Heart left ventricle (tissue), 16 donors: ENCODE results near the gene ZBTB20. TPM values are rescaled to one million over a fixed set of nuclear protein-coding genes. Genes with fewer than 3 reads are reported as not detected.
A peak's percentile ranks its signal among the peaks of the same experiment; 100 is the strongest.

Experiments
- ATAC-seq, 4 donors: fragments of 200-7000 bp; cut with Tn5 transposase; one replicate each; pipeline ENCODE4 v1.9.1; 2020 to 2022; ENCODE audit warnings: moderate library complexity in 4 of 4, mild to moderate bottlenecking in 3 of 4, moderate number of reproducible peaks in 1 of 4
- DNase-seq, 5 donors: peaks; one replicate each; pipeline ENCODE4 v3.0.0-alpha.2; 2020
- H3K27ac ChIP-seq, 12 donors: fragments of 200-600 bp; sonication (generic) in 4 of 12; one replicate each; pipeline versions ENCODE4 v1.5.0 to v1.8.0; 2016 to 2022; ENCODE audit warnings: mild to moderate bottlenecking in 2 of 12
- H3K27me3 ChIP-seq, 9 donors: fragments of 200-600 bp; sonication (generic) in 2 of 9; one replicate each; pipeline versions ENCODE4 v1.5.1 to v1.8.0; 2016 to 2022; ENCODE audit warnings: mild to moderate bottlenecking in 3 of 9
- H3K36me3 ChIP-seq, 9 donors: fragments of 200-600 bp; sonication (generic) in 2 of 9; one replicate each; pipeline versions ENCODE4 v1.5.0 to v1.8.0; 2018 to 2022; ENCODE audit warnings: mild to moderate bottlenecking in 2 of 9
- H3K4me1 ChIP-seq, 12 donors: fragments of 200-600 bp; sonication (generic) in 4 of 12; one replicate each; pipeline versions ENCODE4 v1.5.0 to v1.8.0; 2016 to 2022; ENCODE audit warnings: mild to moderate bottlenecking in 3 of 12
- H3K4me3 ChIP-seq, 12 donors: fragments of 200-600 bp; sonication (generic) in 4 of 12; one replicate each; pipeline versions ENCODE4 v1.5.0 to v1.8.0; 2017 to 2022; ENCODE audit warnings: mild to moderate bottlenecking in 9 of 12, moderate library complexity in 4 of 12
- H3K9me3 ChIP-seq, 12 donors: fragments of 200-600 bp; sonication (generic) in 4 of 12; one replicate each; pipeline versions ENCODE4 v1.5.0 to v1.8.0; 2016 to 2022; ENCODE audit warnings: mild to moderate bottlenecking in 1 of 12
- POLR2A ChIP-seq, 2 donors: fragments of 450-650 bp; IDR thresholded peaks; one replicate each; pipeline ENCODE4 v1.6.1; 2017; ENCODE audit warnings: antibody characterized with exemption in 2 of 2, mild to moderate bottlenecking in 2 of 2, moderate library complexity in 2 of 2
- WGBS, 4 donors: extraction: QIAGEN DNeasy Blood & Tissue Kit in 2 of 4; methylation state at CpG; one replicate each; pipeline versions ENCODE4 v1.1.5 to v1.1.7; 2013 to 2018; 5-methylcytosine and 5-hydroxymethylcytosine counted together
- intact Hi-C, 10 donors: fragments of 100-400 bp; cut with DNase I; formaldehyde crosslinking; loops; one replicate each; pipeline versions ENCODE4 v1.11.1 to v1.14.2; 2022
- polyA plus RNA-seq, 2 donors: library from polyadenylated mRNA; stranded (reverse); fragments of 200-250 nt; gene quantifications; one replicate each; pipeline ENCODE4 v1.2.3, GENCODE V29; 2013
- total RNA-seq, 9 donors: library from RNA; depleted of rRNA in 2 of 9; stranded (reverse); fragments of >200 nt in 2 of 9; fragmentation: NEBNext Ultra II Directional in 3 of 9; extraction: Animal tissue kit (Norgen Biotek cat#: 25700) in 3 of 9; gene quantifications; one replicate each; pipeline versions ENCODE4 v1.1.0 to v1.2.4, GENCODE V29; 2016 to 2023
- TF ChIP-seq, protein P1 (sequence below), 12 donors: fragments of 200-600 bp; sonication (generic) in 4 of 12; IDR thresholded peaks; one replicate each; pipeline versions ENCODE4 v1.5.0 to v1.8.0; 2018 to 2022; ENCODE audit warnings: antibody characterized with exemption in 12 of 12, mild to moderate bottlenecking in 5 of 12
- donor health status: ischemic (EF 13 %, LVEDD 7.1; RV severe dilation, severe dysfunction).
- donor health status: healthy with polysubstance abuse.
- donor health status: DM: no; HTN: yes; CAD: no.
- donor health status: DM: no; HTN: no; CAD: no.
- donor health status: ischemic (EF 25% LVEDD 6.9; RV normal size, moderate dysfunction).
- donor health status: ischemic (EF 25% LVEDD 5.7; RV mildly dilated, moderate dysfunction).
- donor health status: healthy.
- donor health status: DM: yes; HTN: yes; CAD: no.
- donor health status: ischemic (EF 35%, LVEDD 5.7; RV mildly dilated, moderate dysfunction).
- donor health status: nonischemic (EF 11% LVEDD 7.7; RV severe dilation, severe dysfunction).
- donor health status: DM: yes; HTN: yes; CAD: no.
- donor health status: PGD.
- donor health status: ischemic (EF 29% LVEDD 5.4; RV normal size, mild dysfunction).
- donor health status: nonischemic (EF 23%, LVEDD 6.1; RV moderate dilation, normal function).

ZBTB20 gene
- total and polyA plus RNA-seq, 11 donors, result 6.2 to 109 (median 77.3) TPM

DNA sequence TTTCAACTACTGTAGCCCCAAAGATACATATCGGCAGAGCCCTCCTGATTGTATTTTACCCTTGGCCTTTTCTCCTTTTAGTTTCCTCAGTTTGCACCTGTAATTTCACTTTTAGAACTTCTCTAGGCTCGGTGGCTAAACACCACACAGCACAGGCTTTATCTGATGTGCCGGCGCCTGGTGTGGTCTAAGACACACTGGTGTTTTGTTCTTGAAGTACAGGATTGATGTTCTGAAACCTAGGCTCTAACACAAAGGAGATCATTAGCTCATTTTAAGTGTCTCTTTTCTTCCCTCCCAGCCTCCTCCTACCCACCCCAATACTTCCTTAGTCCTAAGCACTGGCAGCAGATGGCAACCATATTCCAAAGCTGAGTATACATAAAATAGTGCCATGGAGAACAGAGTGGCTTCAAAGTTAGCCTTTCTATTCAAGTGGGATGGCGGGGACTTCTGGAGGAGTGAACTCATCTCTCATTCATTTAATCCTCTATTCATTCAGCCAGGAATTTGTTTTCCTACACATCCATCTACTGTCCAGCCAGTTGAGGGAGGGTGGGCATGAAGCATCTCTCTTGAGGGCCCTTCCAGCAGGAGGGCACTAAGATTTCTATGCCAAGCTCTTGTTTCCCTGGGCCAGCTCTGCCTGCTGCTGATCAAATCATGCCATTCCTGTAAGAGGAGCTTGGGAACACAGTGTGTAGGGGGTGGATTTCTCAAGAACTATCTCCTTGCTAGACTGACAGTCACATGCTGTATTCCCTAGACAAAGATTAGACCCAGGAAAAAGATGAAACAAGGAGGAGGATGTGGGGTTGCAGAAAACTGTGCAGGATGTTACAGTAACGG, 782.1 kb downstream of the ZBTB20 start:
- ATAC-seq (peak in 3 of 4 donors; percentile 4 to 32 (median 31)), DNase-seq (no peak)
- Histone ChIP-seq H3K27ac (peak overlapping the region in 7 of 12 donors; percentile 47 to 76 (median 72)), H3K4me1 (peaks cover 0 to 47% (median 32%) of the 10 kb centered on the region in 12 donors), H3K4me3 (no peak overlapping the region), H3K9me3 (no peaks in the 10 kb centered on the region), H3K27me3 (no peaks in the 10 kb centered on the region), H3K36me3 (no peaks in the 10 kb centered on the region)
- intact Hi-C loops, result loop anchor here in 7 of 10 donors (5.0 to 10.0 kb wide), 4 partner anchors 720 to 802 kb away; no protein-coding TSS in a partner anchor
- 59 to 78% (median 65%) methylated on average over 6 of the region's 6 CpGs for WGBS, 4 donors
- TF ChIP-seq, protein P1, sequence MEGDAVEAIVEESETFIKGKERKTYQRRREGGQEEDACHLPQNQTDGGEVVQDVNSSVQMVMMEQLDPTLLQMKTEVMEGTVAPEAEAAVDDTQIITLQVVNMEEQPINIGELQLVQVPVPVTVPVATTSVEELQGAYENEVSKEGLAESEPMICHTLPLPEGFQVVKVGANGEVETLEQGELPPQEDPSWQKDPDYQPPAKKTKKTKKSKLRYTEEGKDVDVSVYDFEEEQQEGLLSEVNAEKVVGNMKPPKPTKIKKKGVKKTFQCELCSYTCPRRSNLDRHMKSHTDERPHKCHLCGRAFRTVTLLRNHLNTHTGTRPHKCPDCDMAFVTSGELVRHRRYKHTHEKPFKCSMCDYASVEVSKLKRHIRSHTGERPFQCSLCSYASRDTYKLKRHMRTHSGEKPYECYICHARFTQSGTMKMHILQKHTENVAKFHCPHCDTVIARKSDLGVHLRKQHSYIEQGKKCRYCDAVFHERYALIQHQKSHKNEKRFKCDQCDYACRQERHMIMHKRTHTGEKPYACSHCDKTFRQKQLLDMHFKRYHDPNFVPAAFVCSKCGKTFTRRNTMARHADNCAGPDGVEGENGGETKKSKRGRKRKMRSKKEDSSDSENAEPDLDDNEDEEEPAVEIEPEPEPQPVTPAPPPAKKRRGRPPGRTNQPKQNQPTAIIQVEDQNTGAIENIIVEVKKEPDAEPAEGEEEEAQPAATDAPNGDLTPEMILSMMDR (IDR thresholded peaks at IDR 0.05), result no peak
- TF ChIP-seq POLR2A (IDR thresholded peaks at IDR 0.05), result no peak

DNA sequence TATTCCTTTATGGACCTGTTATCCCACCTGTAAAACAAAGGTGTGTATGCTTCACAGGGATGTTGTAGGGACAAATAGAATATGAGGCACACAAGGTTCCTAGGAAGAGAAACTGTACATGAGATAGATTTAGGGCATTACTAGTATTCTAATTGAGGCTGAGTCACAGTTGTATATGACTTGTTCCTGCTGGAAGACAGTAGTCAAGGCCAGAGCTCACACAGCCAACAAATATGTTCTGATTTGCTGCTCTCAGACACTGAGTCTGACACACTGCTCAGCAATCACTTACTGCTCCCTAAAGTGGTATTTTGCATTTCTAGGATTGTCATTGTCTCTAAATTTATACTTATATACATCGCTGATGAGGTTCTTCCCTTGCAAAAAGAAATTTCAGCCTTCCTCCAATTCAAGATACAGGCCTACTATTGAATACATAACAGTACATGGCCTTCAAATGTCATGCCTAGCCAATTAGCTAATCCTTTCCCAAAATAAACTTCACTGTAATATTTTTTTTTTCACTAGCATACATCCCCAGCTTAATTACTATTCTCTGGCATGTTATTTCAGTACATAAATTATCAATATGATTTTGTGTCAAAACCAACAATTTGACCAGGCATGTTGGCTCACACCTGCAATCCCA, 783.4 kb downstream of the ZBTB20 start:
- ATAC-seq, result peak; percentile 75 to 89 (median 80)
- Histone ChIP-seq H3K4me1 (peaks cover 0 to 47% (median 32%) of the 10 kb centered on the region in 12 donors), H3K27ac (peak overlapping the region in 11 of 12 donors; percentile 46 to 80 (median 72)), H3K4me3 (no peak overlapping the region), H3K9me3 (no peaks in the 10 kb centered on the region), H3K36me3 (no peaks in the 10 kb centered on the region), H3K27me3 (no peaks in the 10 kb centered on the region)
- intact Hi-C loops, result loop anchor here in 7 of 10 donors (5.0 to 10.0 kb wide), 3 partner anchors 721 to 804 kb away; no protein-coding TSS in a partner anchor
- DNase-seq, result no peak
- no peak for TF ChIP-seq POLR2A (IDR thresholded peaks at IDR 0.05)
- TF ChIP-seq, protein P1 (IDR thresholded peaks at IDR 0.05), result no peak
- WGBS, 4 donors, result 23 to 43% (median 36%) methylated on average over 1 of the region's 1 CpG

DNA sequence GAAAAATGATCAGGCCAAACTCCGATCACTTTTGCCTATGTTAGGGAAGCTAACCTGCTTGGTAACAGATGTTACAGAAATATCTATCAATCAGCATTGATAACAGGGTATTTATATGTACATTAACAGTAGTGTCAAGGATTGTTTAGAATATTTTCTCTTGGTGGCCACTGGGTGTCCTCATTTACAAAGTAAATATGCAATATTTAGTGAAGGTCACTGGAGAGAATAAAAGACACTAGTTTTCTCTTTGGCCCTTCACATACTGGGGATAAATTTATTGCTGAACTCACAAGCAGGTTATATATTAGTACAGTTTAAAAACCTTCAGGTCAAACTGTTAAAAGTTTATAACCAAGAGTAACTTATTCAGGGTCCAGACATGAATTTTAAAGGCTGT, 784.3 kb downstream of the ZBTB20 start:
- 82 to 93% (median 92%) methylated on average over 1 of the region's 1 CpG for WGBS, 4 donors
- H3K36me3 ChIP-seq, result no peaks in the 10 kb centered on the region
- no peaks in the 10 kb centered on the region for H3K27me3 ChIP-seq
- H3K9me3 ChIP-seq, result no peaks in the 10 kb centered on the region
- TF ChIP-seq, protein P1 (IDR thresholded peaks at IDR 0.05), result peak in 10 of 12 donors; percentile 33 to 59 (median 48)
- TF ChIP-seq POLR2A (IDR thresholded peaks at IDR 0.05), result no peak
- peaks cover 0 to 50% (median 33%) of the 10 kb centered on the region in 12 donors for H3K4me1 ChIP-seq
- H3K4me3 ChIP-seq, result no peak overlapping the region
- DNase-seq (no peak), ATAC-seq (peak in 3 of 4 donors; percentile 29 to 65 (median 54))
- intact Hi-C loops, result loop anchor here in 7 of 10 donors (5.0 to 10.0 kb wide), 3 partner anchors 722 to 804 kb away; no protein-coding TSS in a partner anchor
- H3K27ac ChIP-seq, result peak overlapping the region in 10 of 12 donors; percentile 47 to 80 (median 72)

DNA sequence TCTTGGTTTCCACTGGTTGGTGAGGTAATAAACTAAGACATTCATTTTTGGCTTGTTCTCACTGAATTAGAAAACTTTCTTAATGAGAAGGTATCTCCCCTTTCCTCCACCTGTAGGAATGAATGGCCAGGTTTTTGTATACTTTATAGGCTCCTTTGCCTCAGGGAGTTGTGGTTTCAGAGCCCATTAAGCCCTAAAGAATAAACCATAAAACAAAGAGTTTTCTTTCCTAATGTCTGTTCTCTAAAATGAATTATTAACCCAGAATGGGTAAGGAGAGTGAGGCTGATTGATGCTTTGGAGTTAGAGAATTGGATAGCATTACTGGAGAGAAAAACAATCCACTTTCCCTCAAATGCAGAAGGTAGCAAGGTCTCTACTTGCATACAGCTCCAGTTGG, 785.7 kb downstream of the ZBTB20 start:
- Histone ChIP-seq H3K36me3 (peaks cover 0 to 2% (median 0%) of the 10 kb centered on the region in 9 donors), H3K4me1 (peaks cover 0 to 50% (median 31%) of the 10 kb centered on the region in 12 donors), H3K27me3 (no peaks in the 10 kb centered on the region), H3K4me3 (no peak overlapping the region), H3K9me3 (no peaks in the 10 kb centered on the region), H3K27ac (no peak overlapping the region)
- intact Hi-C loops, result loop anchor here in 7 of 10 donors (5.0 to 10.0 kb wide), 3 partner anchors 723 to 806 kb away; no protein-coding TSS in a partner anchor
- no peak for ATAC-seq
- TF ChIP-seq, protein P1 (IDR thresholded peaks at IDR 0.05), result no peak
- TF ChIP-seq POLR2A (IDR thresholded peaks at IDR 0.05), result no peak
- DNase-seq, result no peak
